Inferior parietal cortex (tissue), 1 donor: ENCODE data around the gene SPOCK2.
"Not testable (repeated sequence)": the region's sequence is repeated elsewhere in the genome, so short reads cannot be mapped to it uniquely, and the experiment has no call there.

Source experiments
- DNase-seq: peaks from one replicate; pipeline ENCODE4 v3.0.0-alpha.2; 2016; ENCODE audit errors: extremely low spot score

The SPOCK2 gene, protein sequence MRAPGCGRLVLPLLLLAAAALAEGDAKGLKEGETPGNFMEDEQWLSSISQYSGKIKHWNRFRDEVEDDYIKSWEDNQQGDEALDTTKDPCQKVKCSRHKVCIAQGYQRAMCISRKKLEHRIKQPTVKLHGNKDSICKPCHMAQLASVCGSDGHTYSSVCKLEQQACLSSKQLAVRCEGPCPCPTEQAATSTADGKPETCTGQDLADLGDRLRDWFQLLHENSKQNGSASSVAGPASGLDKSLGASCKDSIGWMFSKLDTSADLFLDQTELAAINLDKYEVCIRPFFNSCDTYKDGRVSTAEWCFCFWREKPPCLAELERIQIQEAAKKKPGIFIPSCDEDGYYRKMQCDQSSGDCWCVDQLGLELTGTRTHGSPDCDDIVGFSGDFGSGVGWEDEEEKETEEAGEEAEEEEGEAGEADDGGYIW

DNA sequence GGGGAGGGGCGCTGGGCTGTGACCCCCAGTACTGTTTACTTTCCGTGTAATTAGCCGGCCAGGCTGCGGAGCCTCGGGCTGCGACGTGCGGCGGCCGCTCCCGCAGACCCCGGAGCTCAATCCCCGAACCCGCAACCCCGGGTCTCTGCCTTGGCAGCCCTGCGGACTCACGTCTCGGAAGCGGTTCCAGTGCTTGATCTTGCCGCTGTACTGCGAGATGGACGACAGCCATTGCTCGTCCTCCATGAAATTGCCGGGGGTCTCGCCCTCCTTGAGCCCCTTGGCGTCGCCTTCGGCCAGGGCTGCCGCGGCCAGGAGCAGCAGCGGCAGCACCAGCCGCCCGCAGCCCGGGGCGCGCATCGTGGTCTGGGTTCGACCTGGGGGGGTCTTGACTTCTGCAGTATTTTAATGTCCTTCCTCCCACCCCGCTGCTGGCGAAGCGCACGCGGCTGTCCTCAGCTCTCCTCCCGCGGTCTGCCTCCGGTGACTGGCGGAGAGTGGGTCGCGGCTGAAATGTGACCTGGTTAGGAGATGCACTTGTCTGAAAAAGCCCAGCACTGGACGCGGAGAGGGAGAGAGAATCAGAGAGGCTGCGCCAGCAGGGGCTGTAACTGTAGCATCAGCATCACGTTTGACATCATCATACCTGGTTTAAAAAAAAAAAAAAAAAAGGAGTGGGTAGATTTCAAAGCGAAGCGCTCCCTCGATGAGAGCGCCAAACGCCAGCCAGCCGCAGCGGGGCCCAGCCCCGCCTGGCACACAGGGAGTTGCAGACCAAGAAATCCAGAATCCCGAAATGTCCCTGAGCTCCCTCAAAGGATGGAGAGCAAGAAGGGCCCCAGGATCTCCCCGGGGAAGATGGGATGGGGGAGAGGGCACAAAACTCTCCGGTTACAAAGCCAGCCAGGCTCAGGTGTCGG lies at the start of gene SPOCK2:
SPOCK2 (minus strand) TSS at position 583 of the 920 bp plus-strand sequence; CDS start at position 360, 223 bp downstream.
- DNase-seq, result no peak

GRCh38 chr10:72137583-72137982 lies 49.2 kb upstream of the SPOCK2 start:
- DNase-seq, result no peak

GRCh38 chr10:72136225-72136624 lies 47.9 kb upstream of the SPOCK2 start:
- DNase-seq, result not testable (repeated sequence)

DNA sequence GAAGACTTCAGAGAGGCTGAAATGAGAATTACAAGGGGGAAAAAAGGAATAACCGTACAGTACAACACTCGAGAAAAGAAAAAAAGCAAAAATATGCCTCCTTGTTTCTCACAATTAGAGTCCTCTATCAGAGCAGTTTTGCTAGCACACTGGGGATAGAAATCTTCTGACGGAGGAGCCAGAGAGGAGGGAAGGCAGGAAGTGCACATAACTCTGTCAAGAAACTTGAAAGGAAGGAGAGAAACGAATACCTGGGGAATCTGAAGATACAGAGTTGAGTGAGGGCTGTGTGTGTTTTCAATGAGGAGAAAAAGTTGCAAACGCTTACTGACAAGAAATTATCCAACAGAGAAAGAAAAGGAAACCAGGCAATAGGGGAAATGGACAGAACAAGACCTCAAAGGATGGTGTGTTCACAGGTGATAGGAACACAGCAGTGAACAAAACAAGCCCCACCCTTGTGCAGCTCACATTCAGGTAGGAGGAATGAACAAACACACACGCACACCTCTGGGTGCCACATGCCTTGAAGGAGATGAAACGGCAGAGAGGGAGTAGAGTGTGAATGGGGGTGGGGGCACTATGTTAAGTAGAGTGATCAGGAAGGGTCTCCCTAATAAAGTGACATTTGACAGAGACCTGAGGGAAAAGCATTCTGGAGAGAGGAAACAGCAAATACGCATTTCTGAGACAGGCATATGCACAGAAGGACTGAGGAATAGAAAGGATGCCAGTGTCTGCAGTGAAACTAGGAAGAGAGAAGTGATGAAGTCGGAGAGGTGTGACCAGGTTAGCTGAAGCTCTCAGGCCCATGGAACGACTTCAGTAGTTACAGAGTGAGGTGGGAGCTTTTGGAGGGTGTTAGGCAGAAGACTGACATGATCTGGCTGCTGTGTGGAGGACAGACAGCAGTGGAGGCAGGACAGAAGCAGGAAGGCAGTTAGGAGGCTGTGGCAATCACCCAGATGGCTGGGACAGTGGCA lies 46.7 kb upstream of the SPOCK2 start:
- DNase-seq, result no peak

DNA sequence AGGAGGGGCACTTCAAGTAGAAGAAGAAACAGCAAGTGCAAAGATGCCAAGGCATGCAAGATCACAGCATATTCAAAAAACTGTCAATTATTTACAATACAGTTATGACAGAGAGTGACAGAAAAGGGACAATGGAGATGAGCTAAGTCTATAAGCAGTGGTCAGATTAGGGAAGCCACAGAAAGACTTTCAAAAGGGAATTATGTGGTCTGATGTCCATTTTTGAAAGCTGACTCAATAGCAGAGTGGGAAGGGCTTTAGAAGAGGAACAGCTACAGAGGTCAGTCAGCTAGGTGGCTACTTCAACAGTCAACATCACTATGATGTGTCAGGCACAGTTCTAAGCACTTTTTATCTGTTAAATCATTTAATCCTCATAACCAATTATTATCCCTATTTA lies 45.2 kb upstream of the SPOCK2 start:
- no peak for DNase-seq

DNA sequence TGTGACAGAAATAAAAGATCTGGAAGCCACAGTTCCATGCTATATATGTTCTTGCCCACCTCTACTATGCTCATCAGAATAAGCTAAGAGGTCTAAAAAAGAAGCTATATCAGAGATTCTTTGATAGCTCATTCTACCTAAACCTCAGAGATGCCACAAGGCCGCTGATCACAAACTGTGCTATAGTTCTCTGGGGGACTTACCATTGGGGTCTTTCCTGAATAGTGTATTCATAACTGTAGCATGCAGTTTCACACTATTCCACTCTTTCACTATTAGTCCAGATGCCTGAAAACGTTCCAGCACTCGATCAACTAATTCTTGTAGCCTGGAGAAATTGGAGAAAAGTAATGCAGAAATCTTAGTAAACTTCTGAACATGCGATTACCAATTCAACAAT lies 44.5 kb upstream of the SPOCK2 start:
- no peak for DNase-seq

GRCh38 chr10:72127571-72127970 lies 39.2 kb upstream of the SPOCK2 start:
- DNase-seq, result no peak

GRCh38 chr10:72126872-72127232 lies 38.5 kb upstream of the SPOCK2 start:
- no peak for DNase-seq

DNA sequence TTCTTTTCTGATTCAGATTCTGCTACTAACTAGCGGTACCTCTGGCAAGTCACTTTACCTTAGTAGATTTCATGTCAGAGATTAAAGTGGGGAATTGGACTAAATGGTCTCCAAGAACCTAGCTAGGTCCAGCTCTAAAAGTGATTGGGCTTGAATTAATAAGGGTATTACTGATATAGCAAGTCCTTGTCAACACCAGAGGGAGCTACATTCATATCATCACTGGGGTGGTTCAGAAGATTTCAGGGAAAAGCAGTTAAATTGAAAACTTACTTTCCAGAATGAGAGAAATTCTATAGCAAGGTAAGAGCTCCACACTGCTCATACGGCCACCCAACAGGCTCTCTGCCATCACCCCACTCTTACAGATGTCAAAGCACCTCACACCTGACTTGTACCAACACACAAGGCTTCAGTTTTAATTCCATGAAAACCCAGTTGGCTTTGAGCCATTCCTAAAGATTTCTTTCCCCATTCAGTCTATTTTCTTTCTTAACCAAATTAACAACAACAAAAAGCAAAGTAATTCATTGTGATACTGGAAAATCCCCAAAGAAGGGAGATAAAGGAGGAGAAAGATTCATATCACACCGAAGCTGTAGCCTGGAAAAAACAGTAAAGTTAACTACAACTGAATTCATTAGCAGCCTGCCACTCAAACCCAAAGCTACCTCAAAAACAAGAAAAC lies 38.0 kb upstream of the SPOCK2 start:
- DNase-seq, result peak; percentile 25

DNA sequence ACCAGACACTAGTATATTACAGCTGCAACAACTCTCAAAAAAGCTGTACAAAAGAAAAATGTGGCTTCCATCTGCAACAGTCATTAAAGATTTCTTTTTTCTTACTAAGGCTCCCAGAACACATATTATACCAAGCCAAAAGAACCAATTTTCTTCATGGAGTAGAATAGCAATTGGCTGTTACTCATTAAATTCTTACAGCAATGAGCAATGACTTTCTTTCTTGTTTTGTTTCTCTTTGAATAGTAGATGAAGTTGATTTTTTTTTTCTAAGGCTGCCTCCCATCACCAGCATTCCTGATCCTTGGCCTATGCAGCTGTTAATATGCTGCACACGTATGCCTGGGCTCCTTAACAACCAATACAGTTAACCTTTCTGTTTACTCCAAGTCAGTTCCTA lies 36.6 kb upstream of the SPOCK2 start:
- no peak for DNase-seq

DNA sequence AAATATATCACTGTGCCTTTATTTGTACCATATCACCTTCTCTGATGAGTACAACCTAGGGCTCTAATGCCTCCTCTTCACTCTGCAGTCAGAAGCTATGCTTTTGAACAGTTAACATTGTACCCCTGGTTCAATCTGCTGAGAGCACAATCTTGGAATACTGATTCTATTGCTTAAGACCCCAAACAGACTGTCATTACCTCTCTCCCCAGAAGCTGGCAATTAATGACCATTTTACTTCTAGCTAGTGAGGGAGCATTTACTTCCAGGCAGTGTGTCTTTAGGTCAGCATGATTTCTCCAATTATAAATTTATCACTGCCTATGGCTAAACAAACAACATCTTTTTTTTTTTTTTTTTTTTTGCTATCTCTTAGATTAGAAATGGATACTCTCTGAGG lies 36.0 kb upstream of the SPOCK2 start:
- DNase-seq, result no peak

GRCh38 chr10:72123616-72124015 lies 35.3 kb upstream of the SPOCK2 start:
- no peak for DNase-seq

- no peak for DNase-seq
Measured at GRCh38 chr10:72122221-72122620, 33.9 kb upstream of the SPOCK2 start.

- DNase-seq, result no peak
Measured at GRCh38 chr10:72121389-72121788, 33.0 kb upstream of the SPOCK2 start.

DNA sequence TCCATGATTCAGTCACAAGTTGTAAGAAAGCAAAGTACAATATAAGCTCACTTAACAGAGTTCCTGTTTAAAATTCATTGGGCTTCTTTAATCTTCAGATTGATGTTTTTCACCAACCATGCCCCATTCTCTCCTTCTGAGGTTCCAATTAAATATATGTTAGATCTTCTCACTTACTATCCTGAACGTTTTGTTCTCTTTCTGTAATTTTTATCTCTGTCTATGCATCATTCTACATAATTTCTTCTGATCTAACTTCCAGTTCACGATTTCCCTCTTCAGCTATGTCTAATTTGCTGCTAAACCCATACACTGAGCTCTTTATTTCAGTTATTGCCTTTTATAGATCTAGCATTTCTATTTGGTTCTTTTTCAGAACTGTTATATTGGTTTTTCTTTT lies 28.0 kb upstream of the SPOCK2 start:
- no peak for DNase-seq

GRCh38 chr10:72114706-72115450 lies 26.5 kb upstream of the SPOCK2 start:
- DNase-seq, result no peak

- no peak for DNase-seq
Measured at GRCh38 chr10:72110673-72111401, 22.5 kb upstream of the SPOCK2 start.

DNA sequence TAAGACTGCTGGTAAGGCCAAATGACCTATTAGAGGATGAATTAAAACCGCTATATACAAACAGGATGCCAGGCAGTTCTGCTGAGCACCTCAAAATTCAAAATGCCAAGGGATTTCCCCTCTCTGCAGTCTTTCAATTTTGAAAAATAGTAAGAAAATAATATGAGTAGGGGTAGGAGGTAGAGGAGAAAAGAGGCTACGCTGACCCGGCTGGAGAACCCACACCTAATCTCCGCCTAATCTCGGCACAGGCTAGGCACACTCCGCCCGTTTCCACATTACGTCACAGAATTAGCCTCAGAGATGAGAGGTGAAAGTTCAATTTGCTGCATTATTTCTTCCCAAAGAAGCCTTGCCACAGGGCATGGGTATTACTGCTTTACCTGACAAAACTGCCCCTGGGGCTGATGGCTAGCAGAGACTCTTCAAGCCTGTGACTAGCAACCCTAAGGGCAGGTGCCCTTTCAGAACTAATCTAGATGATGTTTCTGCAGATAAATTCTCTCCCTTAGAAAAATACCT lies 21.3 kb upstream of the SPOCK2 start:
- no peak for DNase-seq
